ENCODE measurements around the gene RPS27L. TPM values are rescaled to one million over a fixed set of nuclear protein-coding genes. Genes with fewer than 3 reads are reported as not detected.

Gene RPS27L
- total and polyA plus RNA-seq, 4 donors, result 9.8 to 184 (median 40.7) TPM

DNA sequence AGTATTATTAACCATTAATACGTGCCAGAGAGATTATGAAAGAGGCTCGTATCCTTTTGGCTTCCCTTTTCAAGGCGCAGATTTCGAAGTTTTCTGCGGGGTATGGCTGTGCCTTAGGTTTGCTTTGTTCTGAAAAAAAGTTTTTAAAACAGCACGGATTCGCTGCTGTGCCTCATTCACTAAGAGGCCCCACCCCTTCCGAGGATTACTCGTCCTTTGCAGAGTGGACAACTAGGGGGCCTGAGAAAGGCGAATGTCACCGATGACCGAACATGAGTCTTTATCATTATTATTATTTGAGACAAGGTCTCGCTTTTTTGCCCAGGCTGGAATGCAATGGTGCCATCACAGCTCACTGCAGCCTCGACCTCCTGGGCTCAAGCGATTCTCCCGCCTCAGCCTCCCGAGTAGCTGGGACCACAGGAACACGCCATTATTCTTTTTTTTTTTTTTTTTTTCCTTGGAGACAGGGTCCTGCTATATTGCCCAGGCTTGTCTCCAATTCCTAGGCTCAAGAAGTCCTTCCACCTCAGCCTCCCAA lies 684 bp upstream of the RPS27L start:
- peaks cover 0 to 4% (median under 1%) of the 10 kb centered on the region in 4 donors for H3K36me3 ChIP-seq (ENCODE audit: control insufficient read depth in 4 of 4, insufficient read depth in 3 of 4, low read depth in 1 of 4, low read length in 3 of 4)
- peak overlapping the region; percentile 82 to 96 for H3K27ac ChIP-seq (ENCODE audit: low read depth in 1 of 2, low read length in 2 of 2)
- H3K4me1 ChIP-seq (ENCODE audit: control insufficient read depth in 4 of 4, insufficient read depth in 4 of 4, low read length in 3 of 4), result peaks cover 0 to 14% (median 2%) of the 10 kb centered on the region in 4 donors
- H3K4me3 ChIP-seq (ENCODE audit: low read depth in 1 of 3, low read length in 3 of 3), result peak overlapping the region; percentile 74 to 90 (median 88)
- TF ChIP-seq SP1 (IDR thresholded peaks at IDR 0.05), result no peak
- TF ChIP-seq RAD21 (IDR thresholded peaks at IDR 0.05), result no peak
- no peak for TF ChIP-seq YY1 (IDR thresholded peaks at IDR 0.05)
- no peak for TF ChIP-seq NR2F2 (IDR thresholded peaks at IDR 0.05)
- no peak for TF ChIP-seq EGR1 (IDR thresholded peaks at IDR 0.05; ENCODE audit: low read depth in 2 of 2)
- peak overlapping the region; percentile 75 to 95 for H3K9ac ChIP-seq (ENCODE audit: low read depth in 1 of 2, low read length in 2 of 2)
- no peaks in the 10 kb centered on the region for H3K27me3 ChIP-seq (ENCODE audit: control insufficient read depth in 4 of 4, insufficient read depth in 4 of 4, low read length in 3 of 4)
- WGBS, result 8% methylated on average over 18 of the region's 18 CpGs
- DNase-seq (ENCODE audit: low spot score), result peak; percentile 58
- no peaks in the 10 kb centered on the region for H3K9me3 ChIP-seq (ENCODE audit: control insufficient read depth in 4 of 4, low read length in 3 of 4)

DNA sequence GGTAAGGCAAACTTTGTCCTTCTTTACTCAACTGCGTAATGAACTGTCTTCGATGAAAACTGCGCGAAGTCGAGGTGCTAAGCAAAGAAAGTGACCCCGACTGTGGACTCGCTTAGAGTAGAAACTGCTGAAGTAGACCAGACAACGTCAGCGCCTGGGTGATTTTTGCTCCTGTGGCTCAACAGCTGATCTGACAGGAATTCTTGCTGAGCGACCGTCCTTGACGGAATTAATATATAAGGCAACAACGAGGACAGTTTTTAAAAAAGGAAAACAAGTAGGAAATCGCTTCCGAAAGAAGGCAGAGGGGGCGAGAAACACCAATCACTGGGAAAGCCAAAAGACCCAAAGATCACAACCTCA lies 541 bp downstream of the RPS27L start:
- peaks cover 0 to 14% (median 2%) of the 10 kb centered on the region in 4 donors for H3K4me1 ChIP-seq (ENCODE audit: control insufficient read depth in 4 of 4, insufficient read depth in 4 of 4, low read length in 3 of 4)
- peak overlapping the region; percentile 74 to 90 (median 88) for H3K4me3 ChIP-seq (ENCODE audit: low read depth in 1 of 3, low read length in 3 of 3)
- peaks cover 3 to 7% (median 5%) of the 10 kb centered on the region in 4 donors for H3K36me3 ChIP-seq (ENCODE audit: control insufficient read depth in 4 of 4, insufficient read depth in 3 of 4, low read depth in 1 of 4, low read length in 3 of 4)
- peak overlapping the region; percentile 82 to 96 for H3K27ac ChIP-seq (ENCODE audit: low read depth in 1 of 2, low read length in 2 of 2)
- DNase-seq (ENCODE audit: low spot score), result peak; percentile 54
- TF ChIP-seq, protein P1, sequence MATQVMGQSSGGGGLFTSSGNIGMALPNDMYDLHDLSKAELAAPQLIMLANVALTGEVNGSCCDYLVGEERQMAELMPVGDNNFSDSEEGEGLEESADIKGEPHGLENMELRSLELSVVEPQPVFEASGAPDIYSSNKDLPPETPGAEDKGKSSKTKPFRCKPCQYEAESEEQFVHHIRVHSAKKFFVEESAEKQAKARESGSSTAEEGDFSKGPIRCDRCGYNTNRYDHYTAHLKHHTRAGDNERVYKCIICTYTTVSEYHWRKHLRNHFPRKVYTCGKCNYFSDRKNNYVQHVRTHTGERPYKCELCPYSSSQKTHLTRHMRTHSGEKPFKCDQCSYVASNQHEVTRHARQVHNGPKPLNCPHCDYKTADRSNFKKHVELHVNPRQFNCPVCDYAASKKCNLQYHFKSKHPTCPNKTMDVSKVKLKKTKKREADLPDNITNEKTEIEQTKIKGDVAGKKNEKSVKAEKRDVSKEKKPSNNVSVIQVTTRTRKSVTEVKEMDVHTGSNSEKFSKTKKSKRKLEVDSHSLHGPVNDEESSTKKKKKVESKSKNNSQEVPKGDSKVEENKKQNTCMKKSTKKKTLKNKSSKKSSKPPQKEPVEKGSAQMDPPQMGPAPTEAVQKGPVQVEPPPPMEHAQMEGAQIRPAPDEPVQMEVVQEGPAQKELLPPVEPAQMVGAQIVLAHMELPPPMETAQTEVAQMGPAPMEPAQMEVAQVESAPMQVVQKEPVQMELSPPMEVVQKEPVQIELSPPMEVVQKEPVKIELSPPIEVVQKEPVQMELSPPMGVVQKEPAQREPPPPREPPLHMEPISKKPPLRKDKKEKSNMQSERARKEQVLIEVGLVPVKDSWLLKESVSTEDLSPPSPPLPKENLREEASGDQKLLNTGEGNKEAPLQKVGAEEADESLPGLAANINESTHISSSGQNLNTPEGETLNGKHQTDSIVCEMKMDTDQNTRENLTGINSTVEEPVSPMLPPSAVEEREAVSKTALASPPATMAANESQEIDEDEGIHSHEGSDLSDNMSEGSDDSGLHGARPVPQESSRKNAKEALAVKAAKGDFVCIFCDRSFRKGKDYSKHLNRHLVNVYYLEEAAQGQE (IDR thresholded peaks at IDR 0.05), result no peak
- peak; percentile 23 to 26 for TF ChIP-seq HNF4A (conservative IDR thresholded peaks at IDR 0.05)
- H3K27me3 ChIP-seq (ENCODE audit: control insufficient read depth in 4 of 4, insufficient read depth in 4 of 4, low read length in 3 of 4), result no peaks in the 10 kb centered on the region
- peak overlapping the region; percentile 75 to 95 for H3K9ac ChIP-seq (ENCODE audit: low read depth in 1 of 2, low read length in 2 of 2)
- WGBS, result under 1% methylated on average over 16 of the region's 16 CpGs
- H3K9me3 ChIP-seq (ENCODE audit: control insufficient read depth in 4 of 4, low read length in 3 of 4), result no peaks in the 10 kb centered on the region

DNA sequence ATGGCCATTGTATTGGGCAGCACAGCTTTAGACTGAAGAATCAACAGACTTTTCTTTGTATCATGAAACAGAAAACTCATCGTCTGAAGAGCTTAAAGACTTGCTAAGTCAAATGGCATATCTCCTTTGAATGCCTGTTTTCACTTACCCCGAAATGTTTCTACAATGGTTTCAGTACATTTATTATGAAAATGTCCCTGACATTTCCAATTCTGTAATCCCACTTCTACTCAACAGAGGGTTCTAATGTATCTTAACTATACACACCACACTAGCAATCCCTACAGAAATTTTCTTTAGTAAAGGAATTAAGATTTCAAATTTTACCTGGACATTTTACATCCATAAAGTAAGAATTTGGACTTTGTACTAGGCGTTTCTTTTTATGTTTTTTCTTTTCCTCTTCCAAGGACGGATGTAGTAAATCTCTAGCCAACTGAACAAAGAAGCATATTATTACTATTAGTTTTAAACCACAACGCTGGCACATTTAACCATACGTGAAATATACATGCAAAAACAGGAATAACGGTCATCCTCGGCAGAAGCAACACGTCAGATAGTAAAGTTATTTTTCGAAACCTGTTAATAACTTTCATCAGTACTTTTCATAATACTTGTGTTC lies 1.1 kb downstream of the RPS27L start:
- Histone ChIP-seq H3K4me1 (ENCODE audit: control insufficient read depth in 4 of 4, insufficient read depth in 4 of 4, low read length in 3 of 4) (peaks cover 0 to 14% (median 2%) of the 10 kb centered on the region in 4 donors), H3K36me3 (ENCODE audit: control insufficient read depth in 4 of 4, insufficient read depth in 3 of 4, low read depth in 1 of 4, low read length in 3 of 4) (peaks cover 6 to 10% (median 7%) of the 10 kb centered on the region in 4 donors), H3K9me3 (ENCODE audit: control insufficient read depth in 4 of 4, low read length in 3 of 4) (no peaks in the 10 kb centered on the region), H3K4me3 (ENCODE audit: low read depth in 1 of 3, low read length in 3 of 3) (peak overlapping the region; percentile 74 to 90 (median 88)), H3K27ac (ENCODE audit: low read depth in 1 of 2, low read length in 2 of 2) (peak overlapping the region; percentile 82 to 96), H3K27me3 (ENCODE audit: control insufficient read depth in 4 of 4, insufficient read depth in 4 of 4, low read length in 3 of 4) (no peaks in the 10 kb centered on the region), H3K9ac (ENCODE audit: low read depth in 1 of 2, low read length in 2 of 2) (peak overlapping the region; percentile 75 to 95)
- WGBS, result 10% methylated on average over 10 of the region's 10 CpGs
- TF ChIP-seq TAF1 (conservative IDR thresholded peaks at IDR 0.05), result no peak
- TF ChIP-seq, protein P1 (IDR thresholded peaks at IDR 0.05), result no peak
- no peak for TF ChIP-seq JUND (IDR thresholded peaks at IDR 0.05)
- TF ChIP-seq HNF4A (conservative IDR thresholded peaks at IDR 0.05), result no peak
- no peak for TF ChIP-seq FOXA2 (IDR thresholded peaks at IDR 0.05)
- TF ChIP-seq, protein P2, sequence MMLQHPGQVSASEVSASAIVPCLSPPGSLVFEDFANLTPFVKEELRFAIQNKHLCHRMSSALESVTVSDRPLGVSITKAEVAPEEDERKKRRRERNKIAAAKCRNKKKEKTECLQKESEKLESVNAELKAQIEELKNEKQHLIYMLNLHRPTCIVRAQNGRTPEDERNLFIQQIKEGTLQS (IDR thresholded peaks at IDR 0.05), result no peak
- no peak for TF ChIP-seq RAD21 (IDR thresholded peaks at IDR 0.05)
- TF ChIP-seq, protein P3, sequence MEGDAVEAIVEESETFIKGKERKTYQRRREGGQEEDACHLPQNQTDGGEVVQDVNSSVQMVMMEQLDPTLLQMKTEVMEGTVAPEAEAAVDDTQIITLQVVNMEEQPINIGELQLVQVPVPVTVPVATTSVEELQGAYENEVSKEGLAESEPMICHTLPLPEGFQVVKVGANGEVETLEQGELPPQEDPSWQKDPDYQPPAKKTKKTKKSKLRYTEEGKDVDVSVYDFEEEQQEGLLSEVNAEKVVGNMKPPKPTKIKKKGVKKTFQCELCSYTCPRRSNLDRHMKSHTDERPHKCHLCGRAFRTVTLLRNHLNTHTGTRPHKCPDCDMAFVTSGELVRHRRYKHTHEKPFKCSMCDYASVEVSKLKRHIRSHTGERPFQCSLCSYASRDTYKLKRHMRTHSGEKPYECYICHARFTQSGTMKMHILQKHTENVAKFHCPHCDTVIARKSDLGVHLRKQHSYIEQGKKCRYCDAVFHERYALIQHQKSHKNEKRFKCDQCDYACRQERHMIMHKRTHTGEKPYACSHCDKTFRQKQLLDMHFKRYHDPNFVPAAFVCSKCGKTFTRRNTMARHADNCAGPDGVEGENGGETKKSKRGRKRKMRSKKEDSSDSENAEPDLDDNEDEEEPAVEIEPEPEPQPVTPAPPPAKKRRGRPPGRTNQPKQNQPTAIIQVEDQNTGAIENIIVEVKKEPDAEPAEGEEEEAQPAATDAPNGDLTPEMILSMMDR (IDR thresholded peaks at IDR 0.05; ENCODE audit: low read depth, low read length, missing input control), result no peak
- TF ChIP-seq, protein P4, sequence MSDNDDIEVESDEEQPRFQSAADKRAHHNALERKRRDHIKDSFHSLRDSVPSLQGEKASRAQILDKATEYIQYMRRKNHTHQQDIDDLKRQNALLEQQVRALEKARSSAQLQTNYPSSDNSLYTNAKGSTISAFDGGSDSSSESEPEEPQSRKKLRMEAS (IDR thresholded peaks at IDR 0.05), result no peak
- no peak for TF ChIP-seq EGR1 (IDR thresholded peaks at IDR 0.05; ENCODE audit: low read depth in 2 of 2)
- no peak for DNase-seq (ENCODE audit: low spot score)
